ENCODE results near the gene NDE1.
"Not testable (repeated sequence)": the region's sequence is repeated elsewhere in the genome, so short reads cannot be mapped to it uniquely, and the experiment has no call there.

Gene NDE1

GRCh38 chr16:15644267-15644961 lies 5.6 kb upstream of the NDE1 start:
- H3K36me3 ChIP-seq, result no peaks in the 10 kb centered on the region
- peak overlapping the region; percentile 97 for H3K27ac ChIP-seq
- no peak overlapping the region for H3K4me3 ChIP-seq (ENCODE audit: low read depth in 1 of 2, low read length in 1 of 2)
- H3K4me1 ChIP-seq (ENCODE audit: control insufficient read depth in 1 of 2, insufficient read depth in 1 of 2, low read depth in 1 of 2, low read length in 1 of 2), result peaks cover 34 to 38% of the 10 kb centered on the region in 2 experiments
- no peaks in the 10 kb centered on the region for H3K27me3 ChIP-seq
- no peaks in the 10 kb centered on the region for H3K9me3 ChIP-seq
- no peak for TF ChIP-seq CTCF (IDR thresholded peaks at IDR 0.05)

GRCh38 chr16:15644962-15645465 lies 5.0 kb upstream of the NDE1 start:
- peaks cover 38% of the 10 kb centered on the region in 2 experiments for H3K4me1 ChIP-seq (ENCODE audit: control insufficient read depth in 1 of 2, insufficient read depth in 1 of 2, low read depth in 1 of 2, low read length in 1 of 2)
- H3K27me3 ChIP-seq; H3K9me3 ChIP-seq; H3K36me3 ChIP-seq; H3K4me3 ChIP-seq (ENCODE audit: low read depth in 1 of 2, low read length in 1 of 2); H3K27ac ChIP-seq: not testable (repeated sequence)

- H3K27ac ChIP-seq, H3K9me3 ChIP-seq: not testable (repeated sequence)
- H3K4me1 ChIP-seq (ENCODE audit: control insufficient read depth in 1 of 2, insufficient read depth in 1 of 2, low read depth in 1 of 2, low read length in 1 of 2), result peaks cover 25 to 32% of the 10 kb centered on the region in 2 experiments
Measured at GRCh38 chr16:15646557-15647293, 3.3 kb upstream of the NDE1 start.

GRCh38 chr16:15647294-15648014 lies 2.6 kb upstream of the NDE1 start:
- Histone ChIP-seq H3K27ac (no peak overlapping the region), H3K4me3 (ENCODE audit: low read depth in 1 of 2, low read length in 1 of 2) (no peak overlapping the region), H3K9me3 (no peaks in the 10 kb centered on the region), H3K27me3 (no peaks in the 10 kb centered on the region), H3K4me1 (ENCODE audit: control insufficient read depth in 1 of 2, insufficient read depth in 1 of 2, low read depth in 1 of 2, low read length in 1 of 2) (peaks cover 29 to 31% of the 10 kb centered on the region in 2 experiments), H3K36me3 (peaks cover 7% of the 10 kb centered on the region)
- no peak for TF ChIP-seq CTCF (IDR thresholded peaks at IDR 0.05)

More at GRCh38 chr16:15646557-15647293, 3.3 kb upstream of the NDE1 start:
- not testable (repeated sequence) for H3K4me3 ChIP-seq (ENCODE audit: low read depth in 1 of 2, low read length in 1 of 2); H3K36me3 ChIP-seq; H3K27me3 ChIP-seq

- H3K4me1 ChIP-seq (ENCODE audit: control insufficient read depth in 1 of 2, insufficient read depth in 1 of 2, low read depth in 1 of 2, low read length in 1 of 2), result peaks cover 37% of the 10 kb centered on the region in 2 experiments
Measured at GRCh38 chr16:15648135-15648730, 1.8 kb upstream of the NDE1 start.

GRCh38 chr16:15649311-15649710 lies 734 bp upstream of the NDE1 start:
- H3K4me1 ChIP-seq (ENCODE audit: control insufficient read depth in 1 of 2, insufficient read depth in 1 of 2, low read depth in 1 of 2, low read length in 1 of 2), result peaks cover 30 to 31% of the 10 kb centered on the region in 2 experiments
- H3K36me3 ChIP-seq, result peaks cover 22% of the 10 kb centered on the region
- H3K4me3 ChIP-seq (ENCODE audit: low read depth in 1 of 2, low read length in 1 of 2), result peak overlapping the region; percentile 97 to 98
- H3K27me3 ChIP-seq, H3K9me3 ChIP-seq: not testable (repeated sequence)
- H3K27ac ChIP-seq, result peak overlapping the region; percentile 95

More at GRCh38 chr16:15648135-15648730, 1.8 kb upstream of the NDE1 start:
- Histone ChIP-seq H3K27me3 (no peaks in the 10 kb centered on the region), H3K36me3 (peaks cover 15% of the 10 kb centered on the region), H3K4me3 (ENCODE audit: low read depth in 1 of 2, low read length in 1 of 2) (no peak overlapping the region), H3K9me3 (no peaks in the 10 kb centered on the region), H3K27ac (no peak overlapping the region)
- TF ChIP-seq CTCF (IDR thresholded peaks at IDR 0.05), result no peak
